GM18951 (cell line): Measurements from ENCODE around the gene ST3GAL4.
"Not testable (repeated sequence)": the region's sequence is repeated elsewhere in the genome, so short reads cannot be mapped to it uniquely, and the experiment has no call there.

Experiments
- POLR2A ChIP-seq: IDR thresholded peaks from 4 replicates; pipeline ENCODE4 v1.6.1; 2011; ENCODE audit warnings: mild to moderate bottlenecking; ENCODE audit not compliant: insufficient read length, insufficient read depth; ENCODE audit errors: extremely low read depth
- in situ Hi-C: fragments of 300-500 bp; cut with MboI; formaldehyde crosslinking; loops from one replicate; pipeline ENCODE4 v1.12.0; 2022; ENCODE audit warnings: low sequenced_read_pairs, mixed read lengths, inconsistent platforms; ENCODE audit not compliant: unreplicated experiment

ST3GAL4 gene

GRCh38 chr11:126387857-126388256, 32.4 kb downstream of the ST3GAL4 start:
- no peak for TF ChIP-seq POLR2A
- in situ Hi-C loops, result no loop called here

GRCh38 chr11:126390272-126390867, 34.9 kb downstream of the ST3GAL4 start:
- no peak for TF ChIP-seq POLR2A
- in situ Hi-C loops, result no loop called here

- TF ChIP-seq POLR2A, result no peak
- in situ Hi-C loops, result no loop called here
Measured at GRCh38 chr11:126391286-126391954, 35.9 kb downstream of the ST3GAL4 start.

- in situ Hi-C loops, result no loop called here
Measured at GRCh38 chr11:126391970-126392632, 36.6 kb downstream of the ST3GAL4 start.

GRCh38 chr11:126392633-126393013, 37.1 kb downstream of the ST3GAL4 start:
- in situ Hi-C loops, result no loop called here
- TF ChIP-seq POLR2A, result no peak

More at GRCh38 chr11:126391970-126392632, 36.6 kb downstream of the ST3GAL4 start:
- no peak for TF ChIP-seq POLR2A

GRCh38 chr11:126393143-126393542, 37.7 kb downstream of the ST3GAL4 start:
- in situ Hi-C loops, result no loop called here
- no peak for TF ChIP-seq POLR2A

GRCh38 chr11:126394036-126394435, 38.5 kb downstream of the ST3GAL4 start:
- in situ Hi-C loops, result no loop called here
- no peak for TF ChIP-seq POLR2A

- in situ Hi-C loops, result not testable (repeated sequence)
Measured at GRCh38 chr11:126394634-126395072, 39.2 kb downstream of the ST3GAL4 start.

GRCh38 chr11:126395784-126396183, 40.3 kb downstream of the ST3GAL4 start:
- in situ Hi-C loops, result not testable (repeated sequence)

- in situ Hi-C loops, result not testable (repeated sequence)
Measured at GRCh38 chr11:126396266-126396665, 40.8 kb downstream of the ST3GAL4 start.

- no peak for TF ChIP-seq POLR2A
- in situ Hi-C loops, result no loop called here
Measured at GRCh38 chr11:126396965-126397364, 41.5 kb downstream of the ST3GAL4 start.

- TF ChIP-seq POLR2A, result no peak
Measured at GRCh38 chr11:126398296-126398695, 42.8 kb downstream of the ST3GAL4 start.

GRCh38 chr11:126398721-126399120, 43.2 kb downstream of the ST3GAL4 start:
- in situ Hi-C loops, result no loop called here
- TF ChIP-seq POLR2A, result no peak

More at GRCh38 chr11:126398296-126398695, 42.8 kb downstream of the ST3GAL4 start:
- in situ Hi-C loops, result no loop called here

GRCh38 chr11:126400019-126400418, 44.5 kb downstream of the ST3GAL4 start:
- in situ Hi-C loops, result no loop called here
- no peak for TF ChIP-seq POLR2A
